GM19397 (cell line): ENCODE results near the gene ANGPTL4.
A peak's percentile ranks its signal among the peaks of the same experiment; 100 is the strongest.
"Not testable (repeated sequence)": the region's sequence is repeated elsewhere in the genome, so short reads cannot be mapped to it uniquely, and the experiment has no call there.

Source experiments
- ATAC-seq: cut with Tn5 transposase; IDR thresholded peaks from one replicate; pipeline ENCODE4 v1.9.1; 2021; ENCODE audit warnings: mild to moderate bottlenecking, moderate library complexity; ENCODE audit not compliant: unreplicated experiment

The ANGPTL4 gene

DNA sequence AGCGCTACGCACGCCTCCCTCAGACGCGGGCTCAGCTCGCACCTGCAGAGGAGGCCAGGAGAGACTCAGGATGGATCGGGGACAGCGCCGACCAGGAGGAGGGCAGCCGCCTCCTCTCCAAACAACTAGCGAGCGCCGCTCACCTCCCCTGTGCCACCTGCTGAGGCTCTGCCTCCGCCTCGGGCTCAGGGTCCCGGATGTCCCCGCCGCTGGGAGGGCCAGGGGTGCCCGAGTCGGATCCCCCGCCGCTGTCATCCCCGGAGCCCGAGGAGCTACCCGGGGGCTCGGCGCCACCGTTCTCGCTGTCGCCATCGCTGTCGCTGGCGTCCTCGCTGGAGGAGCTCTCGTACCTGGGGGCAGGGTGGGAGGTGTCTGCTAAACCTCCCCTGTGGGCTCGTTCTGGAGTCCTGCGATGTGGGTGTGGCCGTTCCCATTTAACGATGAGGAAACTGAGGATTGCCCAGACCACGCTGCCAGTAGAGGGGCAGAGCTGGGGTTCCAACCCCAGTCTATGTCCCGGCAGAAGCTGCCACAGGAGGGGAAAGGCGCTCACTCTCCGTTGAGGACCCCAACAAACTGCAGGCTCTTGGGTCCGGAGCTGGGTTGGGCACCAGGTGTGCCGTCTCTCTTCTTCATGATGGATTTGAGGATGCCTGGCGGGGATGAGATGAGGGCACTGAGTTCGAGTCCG lies 30.0 kb upstream of the ANGPTL4 start:
- ATAC-seq, result no peak

DNA sequence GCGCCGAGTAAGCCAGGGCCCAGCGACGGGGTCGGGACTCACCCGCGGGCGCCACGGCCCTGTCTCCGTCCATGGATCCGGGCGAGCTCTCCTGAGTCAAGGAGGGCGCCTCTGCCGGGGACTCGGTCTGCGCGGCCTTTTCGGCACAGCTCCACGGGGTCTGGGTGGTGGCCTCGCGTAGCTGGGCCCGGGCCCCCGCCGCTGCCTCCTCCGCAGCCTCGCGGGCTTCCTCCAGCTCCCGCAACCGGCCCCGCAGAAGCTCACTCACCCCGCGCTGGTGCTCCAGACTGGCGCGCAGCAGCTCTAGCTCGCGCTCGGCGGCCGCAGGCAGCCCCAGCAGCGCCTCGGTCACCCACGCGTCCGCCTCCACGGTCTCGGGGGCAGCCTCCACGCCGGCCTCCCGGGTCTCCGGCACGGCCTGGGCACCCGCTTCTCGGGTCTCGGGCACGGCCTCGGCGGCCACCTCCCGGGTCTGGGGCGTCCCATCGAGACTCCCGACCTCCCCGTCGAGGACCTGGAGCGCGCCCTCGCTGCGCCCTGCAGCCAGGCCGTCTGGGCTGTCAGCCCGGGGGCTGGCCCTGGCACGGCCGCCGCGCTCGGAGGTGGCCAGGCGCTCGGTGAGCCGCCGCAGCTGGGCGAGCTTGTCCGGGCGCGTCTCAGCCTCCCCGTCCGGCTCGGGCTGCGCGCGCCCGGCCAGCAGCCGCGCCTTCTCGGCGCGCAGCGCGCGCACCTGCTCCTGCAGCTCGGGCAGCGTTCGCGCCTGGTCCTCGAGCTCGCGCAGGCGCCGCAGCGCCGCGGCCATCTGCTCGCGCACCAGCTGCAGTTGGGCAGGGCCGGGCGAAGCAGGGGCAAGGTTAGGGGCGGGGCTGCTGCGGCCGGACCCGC lies 29.3 kb upstream of the ANGPTL4 start:
- no peak for ATAC-seq

DNA sequence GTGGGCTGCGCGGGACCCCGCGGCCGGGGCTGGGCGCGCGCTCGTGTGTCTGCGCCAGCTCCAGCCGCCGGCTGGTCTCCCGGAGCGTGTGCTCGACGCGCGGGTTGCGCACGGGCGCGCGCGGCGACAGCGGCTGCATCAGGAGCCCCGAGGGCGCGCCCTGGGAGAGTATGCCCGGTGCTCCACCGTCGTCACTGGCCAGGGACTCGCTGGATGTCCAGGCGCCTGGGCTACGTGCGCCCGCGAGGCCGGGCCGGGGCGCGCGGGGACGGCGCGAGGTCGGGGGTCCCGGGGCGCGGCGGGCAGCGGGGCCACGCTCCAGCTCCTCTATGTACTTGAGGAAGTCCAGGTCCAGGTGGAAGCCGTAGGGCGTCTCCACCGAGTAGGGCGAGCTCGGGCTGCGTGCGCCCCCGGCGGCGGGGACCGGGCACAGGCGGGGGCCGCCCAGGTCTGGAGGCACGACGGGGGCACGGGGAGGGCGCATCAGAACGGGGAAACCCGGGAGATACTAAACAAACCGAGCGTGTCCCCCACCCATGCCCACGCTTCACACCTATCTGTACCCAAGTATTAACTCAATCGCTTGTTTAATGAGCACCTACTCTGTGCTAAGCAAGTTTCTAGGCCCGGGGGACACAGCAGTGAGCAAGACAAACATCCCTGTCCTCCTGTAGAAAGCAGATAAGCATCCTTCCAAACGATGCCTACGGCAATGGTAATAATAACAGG lies 28.4 kb upstream of the ANGPTL4 start:
- ATAC-seq, result no peak

DNA sequence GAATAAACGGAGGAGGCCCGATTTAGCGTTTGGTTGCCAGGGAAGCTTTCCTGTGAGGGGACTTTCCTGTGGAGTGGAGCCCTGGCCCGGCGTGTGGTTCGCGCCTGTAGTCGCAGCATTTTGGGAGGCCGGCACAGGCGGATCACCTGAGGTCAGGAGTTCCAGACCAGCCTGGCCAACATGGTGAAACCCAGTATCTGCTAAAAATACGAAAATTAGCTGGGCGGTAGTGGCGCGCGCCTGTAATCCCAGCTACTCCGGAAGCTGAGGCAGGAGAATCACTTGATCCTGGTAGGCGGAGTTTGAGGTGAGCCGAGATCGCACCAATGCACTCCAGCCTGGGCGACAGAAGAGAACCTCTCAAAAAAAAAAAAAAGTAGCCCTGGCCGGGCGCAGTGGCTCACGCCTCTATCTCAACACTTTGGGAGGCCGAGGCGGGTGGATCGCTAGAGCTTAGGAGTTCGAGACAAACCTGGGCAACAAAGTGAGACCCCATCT lies 27.8 kb upstream of the ANGPTL4 start:
- ATAC-seq, result no peak

DNA sequence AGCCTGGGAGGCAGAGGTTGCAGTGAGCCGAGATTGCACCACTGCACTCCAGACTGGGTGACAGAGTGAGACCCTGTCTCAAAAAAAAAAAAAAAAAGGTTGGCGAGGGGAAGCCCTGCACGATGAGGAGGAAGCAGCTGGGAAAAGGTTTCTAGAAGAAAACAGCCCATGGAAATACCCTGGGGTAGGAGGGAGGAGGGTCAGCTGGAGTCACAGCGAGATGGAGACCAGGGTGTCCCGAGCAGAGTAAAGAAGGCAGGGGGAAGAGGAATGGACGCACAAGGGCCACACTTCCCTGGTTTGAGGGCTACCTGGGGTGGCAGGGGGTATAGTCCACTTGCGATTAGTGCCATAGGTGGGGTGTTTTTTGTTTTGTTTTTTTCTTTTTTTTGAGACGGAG lies 27.3 kb upstream of the ANGPTL4 start:
- no peak for ATAC-seq

DNA sequence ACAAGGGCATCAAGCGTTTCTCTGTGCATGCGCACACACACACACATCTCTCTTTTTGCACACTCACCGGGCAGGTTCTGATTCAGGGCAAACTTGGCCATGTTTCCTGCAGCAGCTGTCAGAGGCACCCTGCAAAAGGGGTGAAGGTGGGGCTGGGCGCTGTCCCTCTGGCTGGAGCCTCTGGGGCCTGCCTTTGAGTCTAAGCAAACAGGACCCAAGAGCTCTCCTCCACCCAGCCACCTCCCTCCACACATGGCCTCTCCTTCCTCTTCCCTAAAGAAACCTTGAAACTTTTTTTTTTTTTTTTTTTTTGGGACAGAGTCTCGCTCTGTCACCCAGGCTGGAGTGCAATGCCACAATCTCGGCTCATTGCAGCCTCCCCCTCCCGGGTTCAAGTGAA lies 26.2 kb upstream of the ANGPTL4 start:
- ATAC-seq, result no peak

DNA sequence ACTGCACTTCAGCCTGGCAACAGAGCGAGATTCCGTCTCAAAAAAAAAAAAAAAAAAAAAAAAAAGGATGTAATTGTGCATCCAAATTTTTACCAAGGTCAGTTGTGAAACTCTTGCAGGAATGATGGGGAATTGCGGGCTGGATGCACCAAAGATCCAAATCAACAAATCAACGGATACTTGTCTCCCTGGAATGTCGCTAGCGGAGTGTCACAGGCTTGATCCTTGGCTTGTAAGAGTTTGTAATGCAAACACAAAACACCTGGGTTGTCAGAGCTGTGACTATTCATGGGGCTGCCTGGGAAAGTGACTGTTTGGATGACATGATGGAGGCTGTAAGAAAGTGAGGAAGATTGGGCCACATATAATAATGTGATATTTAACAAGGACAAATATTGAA lies 25.1 kb upstream of the ANGPTL4 start:
- ATAC-seq, result no peak

DNA sequence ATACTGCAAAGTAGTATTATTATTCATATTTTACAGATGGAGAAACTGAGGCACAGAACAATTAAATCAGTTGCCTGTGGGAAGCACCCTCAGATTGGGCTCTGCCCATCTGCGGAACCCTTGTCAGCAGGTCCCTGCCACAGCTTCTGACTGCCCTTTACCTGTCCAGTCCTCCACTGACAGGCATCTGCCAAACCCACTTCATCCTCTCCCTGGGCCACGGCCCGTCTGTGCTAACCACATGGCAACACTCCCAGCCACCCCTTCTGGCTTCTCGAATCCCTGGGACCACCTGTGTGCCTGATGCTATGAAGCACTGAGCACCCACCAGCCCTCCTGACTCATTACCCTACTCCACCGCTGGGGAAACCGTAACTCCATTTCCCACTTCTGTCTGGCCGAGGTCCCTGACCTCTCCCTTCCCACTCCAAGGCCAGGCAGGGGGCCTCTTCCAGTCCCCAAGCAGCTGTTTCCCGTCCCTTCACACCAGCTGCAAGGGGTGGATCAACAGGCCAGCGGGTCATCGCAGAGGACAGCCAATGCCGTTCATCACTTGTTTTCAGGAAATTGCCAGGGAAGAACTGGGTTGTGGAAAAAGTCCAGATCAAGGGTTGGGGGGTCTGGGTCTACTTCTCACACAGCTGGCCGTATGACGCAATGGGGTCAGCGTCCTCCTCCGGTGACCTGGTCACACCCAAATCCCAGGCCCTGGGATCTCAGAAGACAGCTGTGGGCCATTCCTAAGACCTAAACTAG lies 23.4 kb upstream of the ANGPTL4 start:
- no peak for ATAC-seq

DNA sequence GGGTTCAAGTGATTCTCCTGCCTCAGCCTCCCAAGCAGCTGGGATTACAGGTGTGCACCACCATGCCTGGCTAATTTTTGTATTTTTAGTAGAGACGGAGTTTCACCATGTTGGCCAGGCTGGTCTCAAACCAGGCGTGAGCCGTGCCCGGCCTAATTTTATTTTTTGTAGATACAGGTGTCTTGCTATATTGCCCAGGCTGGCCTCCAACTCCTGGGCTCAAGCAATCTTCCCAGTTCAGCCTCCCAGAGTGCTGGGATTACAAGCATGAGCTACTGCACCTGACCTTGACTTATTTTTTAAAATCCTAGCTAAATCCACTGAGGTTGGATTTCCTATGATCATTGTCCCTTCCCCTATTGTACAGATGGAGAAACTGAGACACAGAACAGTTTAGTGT lies 22.5 kb upstream of the ANGPTL4 start:
- not testable (repeated sequence) for ATAC-seq

DNA sequence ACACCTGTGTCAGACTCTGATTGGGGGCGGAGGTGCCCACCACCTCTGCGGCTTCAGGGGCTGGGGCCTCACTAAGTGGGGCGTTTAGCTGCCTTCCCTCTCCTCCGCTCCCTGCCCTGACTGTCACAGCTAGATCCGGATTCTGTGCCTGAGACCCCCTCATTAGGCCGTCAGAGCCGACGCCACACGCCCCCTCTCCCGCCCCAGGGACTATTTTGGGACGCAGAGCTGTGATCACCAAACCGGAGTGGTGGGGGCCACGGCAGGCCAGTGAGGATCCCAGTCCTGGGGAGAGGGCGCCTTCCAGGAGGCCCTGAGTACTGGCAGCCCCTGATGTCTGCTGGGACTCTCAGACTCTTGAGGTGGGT lies 21.7 kb upstream of the ANGPTL4 start:
- no peak for ATAC-seq

DNA sequence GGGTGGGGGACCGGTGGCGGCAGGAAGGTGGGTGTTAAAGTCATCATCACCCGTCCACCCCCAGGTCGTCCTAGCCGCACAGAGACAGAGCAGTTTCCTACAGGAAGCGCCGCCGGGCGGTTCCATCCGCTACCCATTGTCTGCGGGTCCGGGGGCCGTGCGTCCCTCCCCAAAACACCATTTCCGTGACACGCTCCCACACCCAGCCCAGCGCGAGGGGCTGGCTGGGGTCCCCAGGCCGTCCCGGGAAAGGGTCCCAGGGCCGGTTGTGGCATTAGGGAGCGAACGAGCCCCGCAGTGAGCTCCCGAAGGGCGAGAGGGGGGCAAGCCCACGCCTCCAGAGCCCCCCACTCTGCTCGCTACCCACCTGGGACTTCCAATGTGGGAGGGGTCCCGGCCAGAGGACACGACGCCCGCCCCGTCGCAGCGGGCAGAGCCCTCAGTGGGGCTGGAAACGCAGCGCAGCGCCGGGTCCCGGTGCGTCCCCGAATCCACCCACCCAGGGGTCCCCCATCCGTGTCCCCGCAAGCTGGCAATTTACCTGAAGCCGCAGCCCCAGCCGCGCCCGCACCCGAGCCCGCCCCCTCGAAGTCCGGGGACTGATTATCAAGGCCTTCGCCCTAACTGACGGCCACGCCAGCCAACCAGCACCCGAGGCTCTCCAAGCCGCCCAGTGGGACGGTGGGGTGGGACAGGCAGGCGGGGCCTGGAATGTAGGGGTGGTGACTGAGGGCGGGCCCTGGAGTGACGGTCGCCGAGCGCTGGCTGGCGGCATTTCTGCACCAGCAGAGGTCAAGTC lies 21.1 kb upstream of the ANGPTL4 start, which contains the start of gene KANK3:
Gene KANK3, minus strand, starts transcription at position 579 of the 799 bp plus-strand sequence. CDS start 5,434 bp downstream, outside the sequence.
- peak; percentile 83 for ATAC-seq

DNA sequence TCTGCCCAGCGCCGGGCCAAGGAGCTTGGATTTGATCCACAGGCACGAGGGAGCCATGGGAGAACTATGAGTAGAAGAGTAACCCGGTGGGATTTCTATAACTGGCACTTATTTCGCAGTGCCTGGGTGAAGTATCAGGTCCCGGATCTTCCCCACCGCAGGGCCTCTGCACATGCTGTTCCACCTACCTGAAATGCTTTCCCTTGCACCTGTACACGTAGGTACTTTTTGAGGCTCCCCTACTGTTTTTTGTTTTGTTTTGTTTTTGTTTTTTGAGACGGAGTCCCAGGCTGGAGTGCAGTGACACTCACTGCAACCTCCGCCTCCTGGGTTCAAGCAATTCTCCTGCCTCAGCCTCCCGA lies 20.5 kb upstream of the ANGPTL4 start:
- ATAC-seq, result no peak

DNA sequence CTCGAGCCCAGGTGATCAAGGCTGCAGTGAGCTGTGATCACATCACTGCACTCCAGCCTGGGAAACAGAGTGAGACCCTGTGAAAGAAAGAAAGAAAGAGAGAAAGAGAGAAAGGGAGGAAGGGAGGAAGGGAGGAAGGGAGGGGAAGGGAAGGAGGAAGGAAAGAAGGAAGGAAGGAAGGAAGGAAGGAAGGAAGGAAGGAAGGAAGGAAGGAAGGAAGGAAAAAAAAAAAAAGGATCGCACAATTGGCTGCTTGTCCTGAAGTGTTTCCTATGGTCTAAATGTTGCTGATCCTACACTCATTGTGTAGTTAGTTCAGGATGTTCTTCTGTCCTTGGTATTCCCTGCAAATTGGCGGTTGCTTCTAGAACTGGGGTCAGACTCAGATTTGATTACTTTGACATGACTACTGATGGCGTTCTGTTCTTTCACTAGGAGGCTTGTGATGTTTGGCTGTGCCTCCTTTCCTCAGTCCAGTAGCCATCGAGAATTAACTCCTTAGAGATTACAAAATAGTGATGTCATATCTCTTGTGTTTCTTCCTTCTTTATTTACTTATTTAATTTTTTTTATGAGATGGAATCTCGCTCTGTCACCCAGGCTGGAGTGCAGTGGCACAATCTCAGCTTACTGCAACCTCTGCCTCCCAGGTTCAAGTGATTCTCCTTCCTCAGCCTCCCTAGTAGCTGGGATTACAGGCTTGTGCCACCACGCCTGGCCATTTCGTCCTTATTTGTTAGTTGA lies 14.2 kb upstream of the ANGPTL4 start:
- ATAC-seq, result not testable (repeated sequence)

DNA sequence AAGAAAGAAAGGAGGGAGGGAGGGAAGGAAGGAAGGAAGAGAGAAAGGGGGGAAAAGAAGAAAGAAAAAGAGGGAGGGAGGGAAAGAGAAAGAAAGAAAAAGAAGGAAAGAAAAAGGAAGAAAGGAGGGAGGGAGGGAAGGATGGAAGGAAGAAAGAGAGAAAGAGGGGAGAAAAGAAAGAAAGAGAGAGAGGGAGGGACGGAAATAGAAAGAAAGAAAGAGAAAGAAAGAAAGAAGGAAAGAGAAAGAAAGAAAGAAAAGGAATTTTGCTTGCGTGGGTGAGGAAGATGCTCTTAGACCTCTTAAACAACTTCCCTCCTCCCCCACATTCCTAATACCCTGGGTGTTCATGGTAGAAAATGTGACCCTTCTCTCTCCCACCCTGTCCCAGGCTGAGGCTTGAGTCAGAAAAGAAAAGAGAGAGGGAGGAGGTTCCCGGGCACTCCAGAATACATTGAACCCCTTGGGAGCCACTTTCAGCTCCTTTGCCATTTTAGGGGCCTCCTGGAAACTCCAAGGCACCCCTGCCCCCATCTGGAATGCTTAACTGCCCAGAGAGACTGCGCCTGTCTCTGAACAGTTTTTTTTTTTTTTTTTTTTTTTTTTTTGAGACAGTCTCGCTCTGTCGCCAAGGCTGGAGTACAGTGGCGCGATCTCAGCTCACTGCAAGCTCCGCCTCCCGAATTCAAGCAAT lies 11.7 kb upstream of the ANGPTL4 start:
- no peak for ATAC-seq

DNA sequence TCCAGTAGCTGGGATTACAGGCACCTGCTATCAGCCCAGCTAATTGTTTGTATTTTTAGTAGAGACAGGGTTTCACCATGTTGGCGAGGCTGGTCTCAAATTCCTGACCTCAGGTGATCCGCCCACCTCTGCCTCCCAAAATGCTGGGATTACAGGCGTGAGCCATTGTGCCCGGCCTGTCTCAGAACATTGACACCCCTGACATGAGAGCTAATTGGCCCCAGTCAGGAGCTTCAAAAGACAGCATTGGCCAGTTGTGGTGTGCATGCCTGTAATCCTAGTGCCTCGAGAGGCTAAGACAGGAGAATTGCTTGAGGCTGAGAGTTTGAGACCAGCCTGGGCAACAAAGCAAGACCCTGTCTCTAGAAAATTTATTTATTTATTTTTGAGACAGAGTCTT lies 11.1 kb upstream of the ANGPTL4 start:
- ATAC-seq, result not testable (repeated sequence)

DNA sequence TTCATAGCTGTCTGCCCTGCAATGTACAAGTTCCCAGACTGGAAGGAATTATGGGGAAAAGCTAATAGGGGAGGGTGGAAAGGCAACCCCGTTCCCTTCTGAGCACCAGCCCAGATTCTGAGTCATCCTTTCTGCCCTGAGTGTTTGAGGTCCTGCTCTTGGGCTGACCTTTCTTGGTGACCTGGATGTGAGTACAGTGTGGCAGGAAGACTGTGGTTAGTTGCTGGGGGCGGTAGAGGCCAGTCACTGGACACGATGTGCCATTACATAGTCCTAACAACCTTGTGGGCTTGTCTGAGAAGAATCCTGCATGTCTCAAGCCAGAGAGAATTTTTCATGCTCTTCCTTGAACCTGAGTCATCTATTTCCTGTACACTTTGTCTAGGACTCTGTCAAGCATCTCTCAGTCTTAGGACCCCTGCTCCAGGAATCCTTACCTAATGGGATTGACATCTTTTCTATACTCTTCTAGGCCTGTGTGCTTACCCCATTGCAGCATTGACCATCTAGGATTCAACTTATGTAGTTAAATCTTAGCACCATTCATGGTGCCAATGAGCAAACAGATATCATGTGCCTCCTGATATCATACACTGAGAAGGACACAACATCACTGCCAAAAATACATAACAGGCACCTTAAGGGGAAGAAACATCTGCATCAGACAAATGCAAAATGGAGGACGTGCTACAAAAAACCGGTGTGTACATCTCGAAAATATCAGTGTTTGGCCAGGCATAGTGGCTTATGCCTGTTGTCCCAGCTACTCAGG lies 8.1 kb upstream of the ANGPTL4 start:
- ATAC-seq, result no peak

DNA sequence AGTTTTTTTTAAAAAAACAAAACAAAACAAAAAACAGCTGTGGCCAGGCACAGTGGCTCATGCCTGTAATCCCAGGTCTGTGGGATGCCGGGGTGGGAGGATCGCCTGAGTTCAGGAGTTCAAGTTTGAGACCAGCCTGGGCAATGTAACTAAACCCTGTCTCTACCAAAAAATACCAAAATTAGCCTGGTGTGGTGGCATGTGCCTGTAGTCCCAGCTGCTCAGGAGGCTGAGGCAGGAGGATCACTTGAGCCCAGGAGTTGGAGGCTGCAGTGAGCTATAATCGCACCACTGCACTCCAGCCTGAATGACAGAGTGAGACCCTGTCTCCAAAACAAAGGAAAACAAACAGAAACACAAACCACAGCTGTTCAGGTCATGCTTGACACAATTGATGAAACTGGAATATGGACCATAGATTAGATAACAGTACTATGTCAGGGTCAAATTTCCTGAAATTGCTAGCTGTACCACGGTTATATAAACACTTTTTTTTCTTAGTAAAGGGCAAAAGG lies 6.9 kb upstream of the ANGPTL4 start:
- ATAC-seq, result no peak

DNA sequence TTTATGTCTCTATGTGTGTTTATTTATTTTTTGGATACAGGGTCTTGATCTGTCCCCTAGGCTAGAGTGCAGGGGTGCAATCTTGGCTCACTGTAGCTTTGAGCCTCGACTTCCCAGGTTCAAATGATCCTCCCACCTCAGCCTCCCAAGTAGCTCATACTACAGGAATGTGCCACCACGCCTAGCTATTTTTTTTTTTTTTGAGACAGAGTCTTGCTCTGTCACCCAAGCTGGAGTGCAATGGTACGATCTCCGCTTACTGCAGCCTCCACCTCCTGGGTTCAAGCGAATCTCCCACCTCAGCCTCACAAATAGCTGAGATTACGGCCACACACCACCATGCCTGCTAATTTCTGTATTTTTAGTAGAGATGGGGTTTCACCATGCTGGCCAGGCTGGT lies 5.0 kb upstream of the ANGPTL4 start:
- ATAC-seq, result no peak
